H9 (cell line): ENCODE results near the gene MTCL1. TPM values are rescaled to one million over a fixed set of nuclear protein-coding genes. Genes with fewer than 3 reads are reported as not detected.

ENCODE experiments used
- DNase-seq: peaks from one replicate; pipeline ENCODE4 v3.0.0-alpha.2; 2017
- H2AFZ ChIP-seq: one replicate; pipeline ENCODE4 v1.6.1; 2013; ENCODE audit warnings: mild to moderate bottlenecking, low read length, control low read depth, moderate library complexity
- H2AK5ac ChIP-seq: 2 replicates; pipeline ENCODE4 v1.6.1; 2013; ENCODE audit warnings: low read length, control low read depth, mixed read lengths; ENCODE audit not compliant: insufficient read length
- H2BK120ac ChIP-seq: one replicate; pipeline ENCODE4 v1.6.1; 2013; ENCODE audit warnings: low read depth, mild to moderate bottlenecking, low read length, control low read depth, inconsistent platforms; ENCODE audit not compliant: poor library complexity, severe bottlenecking
- H2BK12ac ChIP-seq: 2 replicates; pipeline ENCODE4 v1.6.1; 2013; ENCODE audit warnings: low read length, control low read depth, mixed read lengths, low read depth; ENCODE audit not compliant: insufficient read length
- H2BK15ac ChIP-seq: 2 replicates; pipeline ENCODE4 v1.6.1; 2013; ENCODE audit warnings: low read depth, low read length, control low read depth
- H2BK20ac ChIP-seq: one replicate; pipeline ENCODE4 v1.6.1; 2013; ENCODE audit warnings: low read depth, mild to moderate bottlenecking, low read length, control low read depth, inconsistent platforms; ENCODE audit not compliant: poor library complexity, severe bottlenecking
- H2BK5ac ChIP-seq: 2 replicates; pipeline ENCODE4 v1.6.1; 2013; ENCODE audit warnings: low read length, control low read depth, mixed read lengths; ENCODE audit not compliant: insufficient read length
- H3K14ac ChIP-seq: 2 replicates; pipeline ENCODE4 v1.6.1; 2013; ENCODE audit warnings: low read length, control low read depth; ENCODE audit not compliant: insufficient read depth
- H3K18ac ChIP-seq: 2 replicates; pipeline ENCODE4 v1.6.1; 2013; ENCODE audit warnings: low read depth, mild to moderate bottlenecking, mixed read lengths, low read length, control low read depth; ENCODE audit not compliant: insufficient read length
- H3K23ac ChIP-seq: 2 replicates; pipeline ENCODE4 v1.6.1; 2013; ENCODE audit warnings: low read length, control low read depth, mixed read lengths, low read depth; ENCODE audit not compliant: insufficient read length
- H3K23me2 ChIP-seq: 2 replicates; pipeline ENCODE4 v1.6.1; 2013; ENCODE audit warnings: low read depth, mild to moderate bottlenecking, mixed read lengths, low read length, control low read depth; ENCODE audit not compliant: insufficient read length, poor library complexity, severe bottlenecking
- H3K27ac ChIP-seq: 2 replicates; pipeline ENCODE4 v1.5.1; 2013; ENCODE audit warnings: low read length, control low read depth, mixed read lengths, low read depth; ENCODE audit not compliant: insufficient read length
- H3K27me3 ChIP-seq: 2 replicates; pipeline ENCODE4 v1.6.1; 2013; ENCODE audit warnings: low read length, control low read depth, inconsistent platforms; ENCODE audit not compliant: insufficient read depth
- H3K4ac ChIP-seq: 2 replicates; pipeline ENCODE4 v1.6.1; 2013; ENCODE audit warnings: low read depth, mild to moderate bottlenecking, control low read depth, inconsistent platforms, low read length, moderate library complexity
- H3K4me1 ChIP-seq: 2 replicates; pipeline ENCODE4 v1.6.1; 2013; ENCODE audit warnings: low read length, control low read depth, inconsistent platforms; ENCODE audit not compliant: insufficient read depth
- H3K4me2 ChIP-seq: 2 replicates; pipeline ENCODE4 v1.6.1; 2013; ENCODE audit warnings: low read length, control low read depth, mixed read lengths; ENCODE audit not compliant: insufficient read length, insufficient read depth
- H3K56ac ChIP-seq: 2 replicates; pipeline ENCODE4 v1.6.1; 2013; ENCODE audit warnings: low read depth, mild to moderate bottlenecking, mixed read lengths, low read length, control low read depth; ENCODE audit not compliant: insufficient read length
- H3K79me1 ChIP-seq: 2 replicates; pipeline ENCODE4 v1.6.1; 2013; ENCODE audit warnings: low read depth, mild to moderate bottlenecking, moderate library complexity, low read length, control low read depth, inconsistent platforms; ENCODE audit not compliant: insufficient read depth, poor library complexity, severe bottlenecking
- H3K79me2 ChIP-seq: 2 replicates; pipeline ENCODE4 v1.6.1; 2013; ENCODE audit warnings: low read length, control low read depth, inconsistent platforms; ENCODE audit not compliant: insufficient read depth
- H3K9ac ChIP-seq: 2 replicates; pipeline ENCODE4 v1.6.1; 2013; ENCODE audit warnings: low read length, control low read depth, mixed read lengths; ENCODE audit not compliant: insufficient read length; ENCODE audit errors: extremely low read depth
- H3K9me3 ChIP-seq: one replicate; pipeline ENCODE4 v1.6.1; 2013; ENCODE audit warnings: low read depth, low read length, inconsistent platforms; ENCODE audit not compliant: control insufficient read depth
- H3T11ph ChIP-seq: one replicate; pipeline ENCODE4 v1.6.1; 2013; ENCODE audit warnings: mild to moderate bottlenecking, low read length, control low read depth, inconsistent platforms
- H4K20me1 ChIP-seq: one replicate; pipeline ENCODE4 v1.6.1; 2013; ENCODE audit not compliant: control insufficient read depth, insufficient read length, insufficient read depth
- H4K5ac ChIP-seq: 2 replicates; pipeline ENCODE4 v1.6.1; 2013; ENCODE audit warnings: low read depth, mild to moderate bottlenecking, mixed read lengths, low read length, control low read depth; ENCODE audit not compliant: insufficient read length
- H4K8ac ChIP-seq: replicated peaks from 2 replicates; pipeline ENCODE4 v1.6.1; 2013; ENCODE audit warnings: low read length, control low read depth, mixed read lengths, low read depth; ENCODE audit not compliant: insufficient read length
- H4K91ac ChIP-seq: 2 replicates; pipeline ENCODE4 v1.6.1; 2013; ENCODE audit warnings: low read depth, mild to moderate bottlenecking, moderate library complexity, mixed read lengths, low read length, control low read depth; ENCODE audit not compliant: insufficient read length
- H3K27ac Mint-ChIP-seq, 3 experiments: 2 replicates in 2 of 3; 3 replicates in 1 of 3; pipeline ENCODE4 v1.8.0; 2020 to 2021; ENCODE audit warnings: mixed read lengths in 3 of 3, mild to moderate bottlenecking in 1 of 3, moderate library complexity in 1 of 3
- H3K27me3 Mint-ChIP-seq: 2 replicates; pipeline ENCODE4 v1.8.0; 2021; ENCODE audit warnings: low read depth, mild to moderate bottlenecking, moderate library complexity, mixed read lengths
- H3K36me3 Mint-ChIP-seq, 3 experiments: 2 replicates in 2 of 3; 3 replicates in 1 of 3; pipeline ENCODE4 v1.8.0; 2020 to 2021; ENCODE audit warnings: low read depth in 3 of 3, mixed read lengths in 3 of 3; ENCODE audit not compliant: insufficient read depth in 1 of 3
- H3K4me1 Mint-ChIP-seq, 2 experiments: 2 replicates each; pipeline ENCODE4 v1.8.0; 2020; ENCODE audit warnings: mixed read lengths in 2 of 2
- H3K4me3 Mint-ChIP-seq, 2 experiments: 2 replicates in 1 of 2; 3 replicates in 1 of 2; pipeline ENCODE4 v1.8.0; 2020 to 2021; ENCODE audit warnings: mild to moderate bottlenecking in 2 of 2, mixed read lengths in 2 of 2, moderate library complexity in 1 of 2
- H3K9me3 Mint-ChIP-seq, 2 experiments: 2 replicates in 1 of 2; 3 replicates in 1 of 2; pipeline ENCODE4 v1.8.0; 2020; ENCODE audit warnings: mild to moderate bottlenecking in 2 of 2, mixed read lengths in 2 of 2, moderate library complexity in 1 of 2
- WGBS: extraction: QIAGEN DNeasy Blood & Tissue Kit; methylation state at CpG from one replicate; pipeline ENCODE4 v1.1.7; 2013; ENCODE audit warnings: missing lambda C conversion rate, low lambda C conversion rate, mixed read lengths; ENCODE audit not compliant: insufficient read length; ENCODE audit errors: extremely low coverage; 5-methylcytosine and 5-hydroxymethylcytosine counted together
- total RNA-seq: library from RNA; stranded (reverse); gene quantifications from 2 replicates; pipeline ENCODE4 v1.2.1, GENCODE V29; 2021
- TF ChIP-seq, protein P1 (sequence below): fragments of 200-600 bp; sonication (generic); conservative IDR thresholded peaks from 3 replicates; pipeline ENCODE4 v1.8.0; 2021; ENCODE audit warnings: antibody characterized with exemption, mild to moderate bottlenecking

MTCL1 gene
- total RNA-seq, 1 experiment from 2014 or later = 50.7 TPM

DNA sequence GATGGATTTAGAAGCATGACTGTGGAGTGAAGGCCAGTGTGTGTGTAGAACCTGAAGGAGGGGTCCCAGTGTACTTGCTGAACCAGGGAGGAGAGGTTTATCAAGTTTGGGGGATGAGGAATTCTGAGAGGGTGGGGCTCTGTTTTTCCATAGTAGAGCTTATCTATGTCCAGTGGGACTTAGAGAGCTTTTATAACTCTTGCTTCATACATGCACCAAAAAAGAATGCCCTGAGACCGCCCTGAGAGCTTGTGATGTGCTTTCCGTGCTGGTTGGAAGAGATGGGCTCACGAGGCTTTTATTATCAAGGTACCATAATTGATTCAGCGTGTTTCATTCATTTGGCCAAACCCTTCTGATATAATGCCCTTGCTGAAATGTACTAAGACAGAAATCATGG lies 100.2 kb downstream of the MTCL1 start:
- no peak overlapping the region for H3K4me3 Mint-ChIP-seq
- Histone ChIP-seq H2BK20ac (no peak overlapping the region), H3K4ac (no peak overlapping the region), H3K4me2 (no peak overlapping the region), H3K79me1 (no peaks in the 10 kb centered on the region), H2AFZ (no peak overlapping the region), H2BK120ac (no peak overlapping the region), H3K79me2 (no peaks in the 10 kb centered on the region), H3K18ac (no peak overlapping the region), H2BK12ac (no peak overlapping the region), H2BK5ac (no peak overlapping the region), H3K56ac (no peak overlapping the region), H3K27me3 (no peaks in the 10 kb centered on the region), H4K91ac (no peak overlapping the region), H3K27ac (no peak overlapping the region), H3K23me2 (no peaks in the 10 kb centered on the region), H2AK5ac (no peak overlapping the region), H2BK15ac (no peak overlapping the region), H3K9ac (no peak overlapping the region), H4K20me1 (no peaks in the 10 kb centered on the region), H3K4me1 (peaks cover 3% of the 10 kb centered on the region), H4K5ac (no peak overlapping the region), H4K8ac (no peak overlapping the region), H3K14ac (no peak overlapping the region), H3K23ac (no peak overlapping the region), H3K9me3 (no peaks in the 10 kb centered on the region), H3T11ph (no peak overlapping the region)
- no peaks in the 10 kb centered on the region for H3K27me3 Mint-ChIP-seq
- no peak for DNase-seq
- H3K9me3 Mint-ChIP-seq = no peaks in the 10 kb centered on the region
- no CpG with 5 or more reads among the region's 4 CpGs for WGBS
- TF ChIP-seq, protein P1, sequence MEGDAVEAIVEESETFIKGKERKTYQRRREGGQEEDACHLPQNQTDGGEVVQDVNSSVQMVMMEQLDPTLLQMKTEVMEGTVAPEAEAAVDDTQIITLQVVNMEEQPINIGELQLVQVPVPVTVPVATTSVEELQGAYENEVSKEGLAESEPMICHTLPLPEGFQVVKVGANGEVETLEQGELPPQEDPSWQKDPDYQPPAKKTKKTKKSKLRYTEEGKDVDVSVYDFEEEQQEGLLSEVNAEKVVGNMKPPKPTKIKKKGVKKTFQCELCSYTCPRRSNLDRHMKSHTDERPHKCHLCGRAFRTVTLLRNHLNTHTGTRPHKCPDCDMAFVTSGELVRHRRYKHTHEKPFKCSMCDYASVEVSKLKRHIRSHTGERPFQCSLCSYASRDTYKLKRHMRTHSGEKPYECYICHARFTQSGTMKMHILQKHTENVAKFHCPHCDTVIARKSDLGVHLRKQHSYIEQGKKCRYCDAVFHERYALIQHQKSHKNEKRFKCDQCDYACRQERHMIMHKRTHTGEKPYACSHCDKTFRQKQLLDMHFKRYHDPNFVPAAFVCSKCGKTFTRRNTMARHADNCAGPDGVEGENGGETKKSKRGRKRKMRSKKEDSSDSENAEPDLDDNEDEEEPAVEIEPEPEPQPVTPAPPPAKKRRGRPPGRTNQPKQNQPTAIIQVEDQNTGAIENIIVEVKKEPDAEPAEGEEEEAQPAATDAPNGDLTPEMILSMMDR = no peak
- peak overlapping the region in 1 of 3 experiments; percentile 49; a peak in 1 of 7 replicates for H3K27ac Mint-ChIP-seq
- H3K4me1 Mint-ChIP-seq = peaks cover 26 to 28% of the 10 kb centered on the region in 2 experiments
- H3K36me3 Mint-ChIP-seq = peaks cover 11 to 44% (median 39%) of the 10 kb centered on the region in 3 experiments; a peak in 6 of 7 replicates
